Activated CD8-positive, alpha-beta memory T cell treated with anti-CD3 and anti-CD28 coated beads, Interleukin-2, amount 50 U/mL, for 24 hours (primary cell): Measurements from ENCODE around the gene TACC2.

Source experiments
- DNase-seq: peaks from one replicate; pipeline ENCODE4 v3.0.0-alpha.2; 2020; ENCODE audit errors: extremely low read depth

TACC2 gene

GRCh38 chr10:122277526-122278136 is 288.7 kb downstream of the TACC2 start:
- DNase-seq = no peak

- DNase-seq = no peak
Measured at GRCh38 chr10:122279725-122280141, 290.8 kb downstream of the TACC2 start.

GRCh38 chr10:122280156-122280555 is 291.2 kb downstream of the TACC2 start:
- DNase-seq = no peak

DNA sequence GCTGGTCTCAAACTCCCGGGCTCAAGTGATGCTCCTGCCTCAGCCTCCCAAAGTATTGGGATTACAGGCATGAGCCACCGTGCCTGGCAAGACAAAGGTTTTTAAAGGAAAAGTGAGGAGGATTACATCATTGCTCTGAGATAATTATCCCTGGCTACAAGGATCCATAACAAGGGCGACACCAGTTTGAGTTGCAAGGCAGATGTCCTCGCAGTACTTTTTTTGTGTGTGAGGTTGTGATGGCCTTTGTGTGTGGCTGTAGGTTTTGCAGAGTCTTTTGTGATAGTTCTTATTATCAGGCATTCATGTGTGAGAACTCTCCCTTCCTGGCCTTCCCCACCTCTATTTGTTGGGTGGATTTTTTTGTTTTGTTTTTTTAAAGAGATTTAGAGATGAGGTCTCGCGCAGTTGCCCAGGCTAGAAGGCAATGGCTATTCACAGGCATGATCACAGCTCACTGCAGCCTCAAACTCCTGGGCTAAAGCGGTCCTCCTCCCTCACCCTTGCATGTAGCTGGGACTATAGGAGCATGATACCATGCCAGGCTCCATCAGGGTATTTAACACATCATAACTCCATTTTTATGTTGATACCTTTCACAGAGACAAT is 292.2 kb downstream of the TACC2 start:
- no peak for DNase-seq

DNA sequence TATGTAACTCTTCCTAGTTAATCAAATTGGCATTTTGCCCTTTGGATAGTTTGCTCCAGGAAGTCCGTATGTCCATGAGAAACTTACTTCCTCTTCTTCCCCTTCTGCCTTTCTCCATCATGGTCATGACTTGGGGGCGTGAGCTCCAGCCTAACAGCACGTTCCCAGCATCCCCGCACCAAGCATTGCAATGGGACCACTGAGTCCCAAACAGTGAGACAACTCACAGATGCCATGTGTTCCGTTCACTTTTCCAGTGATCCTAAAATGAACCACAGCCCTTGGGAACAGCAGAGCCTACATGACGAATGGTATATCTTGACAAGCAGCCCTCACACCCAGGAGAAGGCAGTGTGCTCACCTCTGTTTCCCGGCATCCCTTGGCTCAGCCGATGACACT is 292.8 kb downstream of the TACC2 start:
- DNase-seq = no peak

GRCh38 chr10:122282253-122282671 is 293.3 kb downstream of the TACC2 start:
- no peak for DNase-seq

DNA sequence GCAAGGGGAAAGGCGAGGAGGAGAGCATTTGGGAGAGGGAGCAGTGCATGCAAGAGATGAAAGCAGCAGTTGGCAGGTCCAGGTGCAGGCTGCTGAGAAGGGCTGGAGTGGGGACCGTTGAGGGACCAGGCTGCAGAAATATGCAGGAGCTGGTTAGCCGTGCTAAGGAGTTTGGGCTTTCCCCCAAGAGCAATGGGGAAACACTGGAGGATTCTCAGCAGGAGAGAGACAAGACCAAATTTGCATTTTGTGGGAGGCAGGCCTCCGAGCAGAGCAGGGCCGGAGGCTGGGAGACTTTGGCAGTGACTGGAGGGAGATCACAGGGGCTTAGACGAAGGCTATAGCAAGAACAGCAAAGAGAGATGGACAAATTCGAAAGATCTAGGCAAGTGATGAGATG is 293.9 kb downstream of the TACC2 start:
- no peak for DNase-seq

- DNase-seq = no peak
Measured at GRCh38 chr10:122285506-122286444, 296.8 kb downstream of the TACC2 start.

- DNase-seq = no peak
Measured at GRCh38 chr10:122286867-122287266, 297.9 kb downstream of the TACC2 start.

DNA sequence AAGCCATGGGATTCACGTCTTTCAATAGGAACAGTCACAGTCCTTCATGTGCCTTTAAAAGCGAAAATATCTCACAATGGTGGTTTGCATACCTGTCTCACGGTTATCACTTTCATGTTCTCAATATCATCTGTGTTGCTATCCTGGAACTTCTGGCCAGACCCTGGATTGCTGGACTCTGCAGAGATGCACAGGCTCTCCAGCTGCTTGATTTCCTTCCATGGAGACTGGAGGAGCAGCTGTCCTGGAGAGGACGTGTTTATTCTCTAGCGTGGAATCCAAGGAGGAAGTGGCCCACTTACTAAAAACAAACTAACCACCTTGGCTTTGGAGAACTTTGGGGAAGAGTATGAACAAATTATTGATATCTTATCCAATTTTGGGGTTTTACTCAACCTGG is 298.6 kb downstream of the TACC2 start:
- no peak for DNase-seq

DNA sequence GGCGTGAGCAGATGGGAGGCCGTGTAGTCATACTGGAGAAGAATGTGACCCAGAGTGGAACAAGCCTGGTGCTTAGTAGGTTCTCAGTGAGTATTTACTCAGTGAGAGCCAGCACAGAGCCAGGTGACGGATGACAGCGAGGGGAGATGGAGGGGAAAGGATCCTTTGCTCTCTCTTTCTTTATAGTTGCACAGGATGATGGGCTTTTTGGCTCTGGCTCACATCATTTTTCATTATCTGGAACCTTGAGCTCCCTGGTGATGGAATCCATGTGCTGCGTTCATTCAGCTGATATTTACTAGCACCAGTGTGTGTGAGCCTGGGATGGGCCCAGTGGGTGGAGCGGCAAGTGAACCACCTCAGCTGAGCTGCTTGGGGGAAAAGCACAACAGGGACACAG is 299.3 kb downstream of the TACC2 start:
- DNase-seq = no peak

GRCh38 chr10:122288917-122289316 is 300.0 kb downstream of the TACC2 start:
- no peak for DNase-seq

DNA sequence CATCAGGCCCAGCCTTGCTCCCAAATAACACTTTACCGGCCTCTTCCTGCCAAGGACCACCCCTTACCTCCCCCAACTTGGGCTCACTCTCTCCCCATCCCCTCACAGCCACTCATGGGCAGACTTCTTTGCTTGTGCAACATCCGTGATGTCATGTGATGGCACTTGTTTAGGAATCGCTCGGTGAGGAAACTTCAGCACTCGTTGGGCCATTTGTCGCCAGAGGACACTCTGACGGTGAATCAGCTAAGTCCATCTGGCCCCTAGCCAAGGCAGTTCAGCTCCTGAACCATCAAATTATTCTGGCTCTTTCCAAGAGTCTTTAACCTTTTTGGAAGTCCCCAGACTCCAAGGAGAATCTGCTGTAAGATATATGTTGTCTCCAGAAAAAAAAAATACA is 301.4 kb downstream of the TACC2 start:
- DNase-seq = no peak

- DNase-seq = no peak
Measured at GRCh38 chr10:122290833-122291532, 302.0 kb downstream of the TACC2 start.

GRCh38 chr10:122291739-122292138 is 302.8 kb downstream of the TACC2 start:
- no peak for DNase-seq

- no peak for DNase-seq
Measured at GRCh38 chr10:122292376-122292775, 303.4 kb downstream of the TACC2 start.

GRCh38 chr10:122293156-122293960 is 304.4 kb downstream of the TACC2 start:
- no peak for DNase-seq

DNA sequence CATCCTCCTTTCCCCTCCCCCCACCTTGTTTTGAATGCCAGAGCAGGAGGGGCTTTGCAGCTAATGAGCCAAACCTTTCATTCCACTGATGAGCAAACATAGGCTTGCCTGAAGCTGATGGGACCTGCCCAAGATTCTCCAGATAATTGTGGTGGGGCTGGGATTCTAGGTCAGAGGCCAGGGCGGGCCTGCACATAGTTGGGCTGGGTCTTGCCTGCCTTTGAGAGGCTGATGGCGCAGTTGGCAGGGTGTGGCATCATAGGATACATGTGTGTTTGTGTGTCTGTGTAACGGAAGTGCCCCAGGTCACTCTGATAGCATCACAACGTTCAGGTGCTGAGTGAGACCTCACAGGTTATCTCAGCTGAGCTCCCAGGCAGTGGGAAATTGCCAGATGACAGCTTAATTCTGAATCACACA is 305.0 kb downstream of the TACC2 start:
- no peak for DNase-seq

DNA sequence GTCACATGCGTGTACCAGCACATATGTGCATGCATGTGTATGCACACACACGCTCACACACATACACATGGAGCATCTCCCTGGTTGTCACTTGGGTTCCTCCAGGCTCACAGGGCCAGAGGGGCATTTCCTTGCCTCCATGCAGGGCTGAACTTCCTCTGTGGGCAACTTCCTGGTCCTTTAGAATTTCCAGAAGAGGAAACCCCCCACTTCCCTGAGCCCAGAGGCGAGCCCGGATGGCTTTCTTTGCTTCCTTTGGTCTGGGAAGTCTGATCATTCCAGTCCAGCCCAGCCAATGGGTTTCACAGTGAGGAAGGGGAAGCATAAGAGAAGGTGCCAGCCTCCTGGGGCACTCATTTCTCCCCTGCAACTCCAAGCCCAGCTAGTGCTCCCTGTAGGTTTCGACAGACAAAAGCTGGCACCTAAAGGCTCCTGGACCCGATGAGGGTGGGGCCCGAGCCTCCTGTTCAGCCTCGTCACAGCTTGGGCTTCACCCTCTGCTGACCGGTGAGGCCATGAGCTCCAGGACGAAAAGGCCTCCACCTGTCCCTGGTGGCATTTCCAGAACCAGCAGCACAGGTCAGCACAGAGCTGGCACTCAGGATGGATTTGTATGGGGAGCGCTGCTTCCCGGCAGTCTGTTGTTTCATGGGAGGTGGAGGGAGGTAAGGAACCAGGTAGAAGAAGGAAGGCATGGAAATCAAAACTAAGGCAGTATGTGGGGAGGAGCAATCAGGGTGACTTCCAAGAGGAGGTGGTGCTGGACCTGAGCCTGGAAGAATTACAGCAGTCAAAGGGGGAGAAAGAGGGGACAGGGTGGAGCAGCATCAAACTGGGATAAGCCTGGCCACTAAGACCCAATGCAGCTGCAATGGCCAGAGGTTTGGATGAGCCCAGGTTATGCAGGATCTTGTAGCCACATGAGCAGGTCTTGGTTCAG is 305.8 kb downstream of the TACC2 start:
- no peak for DNase-seq

- no peak for DNase-seq
Measured at GRCh38 chr10:122295451-122295809, 306.5 kb downstream of the TACC2 start.
